Peyer's patch (tissue), 4 donors: ENCODE results near the gene CCDC197. TPM values are rescaled to one million over a fixed set of nuclear protein-coding genes. Genes with fewer than 3 reads are reported as not detected.

Experiments used
- DNase-seq, 3 donors: peaks; one replicate each; pipeline ENCODE4 v3.0.0-alpha.2; 2017 to 2019
- H3K27ac ChIP-seq, 4 donors: fragments of 200-600 bp; sonication (generic); one replicate each; pipeline ENCODE4 v1.5.1; 2016 to 2019
- H3K27me3 ChIP-seq, 2 donors: fragments of 200-600 bp; sonication (generic); one replicate each; pipeline ENCODE4 v1.5.1; 2019
- H3K36me3 ChIP-seq, 3 donors: fragments of 200-600 bp; sonication (generic); one replicate each; pipeline ENCODE4 v1.5.1; 2016 to 2019
- H3K4me1 ChIP-seq, 4 donors: fragments of 200-600 bp; sonication (generic); one replicate each; pipeline ENCODE4 v1.5.1; 2016 to 2019
- H3K4me3 ChIP-seq, 4 donors: fragments of 200-600 bp; sonication (generic); 1 replicate in 3 of 4; 2 replicates in 1 of 4; pipeline ENCODE4 v1.5.1; 2016 to 2019; ENCODE audit warnings: mild to moderate bottlenecking in 1 of 4
- H3K9me3 ChIP-seq, 4 donors: fragments of 200-600 bp; sonication (generic); one replicate each; pipeline ENCODE4 v1.5.1; 2016 to 2019; ENCODE audit warnings: mild to moderate bottlenecking in 1 of 4
- CTCF ChIP-seq, 6 experiments: fragments of 450-650 bp in 4 of 6; fragments of 200-600 bp in 2 of 6; sonication (generic) in 1 of 6; IDR thresholded peaks; one replicate each; pipeline ENCODE4 v1.5.1; 2017 to 2019; ENCODE audit warnings: antibody characterized with exemption in 6 of 6, mild to moderate bottlenecking in 3 of 6, moderate library complexity in 1 of 6
- POLR2A ChIP-seq, 2 donors: fragments of 450-650 bp; IDR thresholded peaks; one replicate each; pipeline ENCODE4 v1.5.1; 2017; ENCODE audit warnings: antibody characterized with exemption in 2 of 2, mild to moderate bottlenecking in 2 of 2, moderate library complexity in 2 of 2
- total RNA-seq, 4 donors: library from RNA; depleted of rRNA; stranded (reverse); fragments of >200 nt; gene quantifications; one replicate each; pipeline ENCODE4 v1.1.0, GENCODE V29; 2016

The CCDC197 gene
- total RNA-seq, 4 donors from 2014 or later = not detected

DNA sequence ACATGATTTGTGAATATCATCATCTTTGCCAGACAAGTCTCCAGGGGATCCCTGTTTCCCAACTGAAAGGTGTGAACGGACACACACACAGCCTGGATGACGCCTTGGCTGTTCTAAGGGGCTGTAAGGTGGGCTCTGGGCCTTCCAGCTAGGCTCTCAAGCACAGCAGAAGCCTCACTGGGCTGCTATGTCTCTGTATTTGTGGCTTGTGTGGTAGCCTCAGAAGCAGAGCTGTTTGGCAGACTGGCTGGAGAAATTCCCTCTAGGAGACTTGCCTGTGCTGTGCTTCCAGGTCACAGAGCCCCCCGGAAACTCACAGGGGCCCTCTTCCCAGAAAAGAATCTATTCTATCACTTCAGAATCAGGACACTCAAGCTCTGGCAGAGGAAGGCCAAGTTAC, 50.5 kb downstream of the CCDC197 start:
- Histone ChIP-seq H3K4me1 (peaks cover 0 to 2% (median 0%) of the 10 kb centered on the region in 4 donors), H3K27me3 (no peaks in the 10 kb centered on the region), H3K9me3 (no peaks in the 10 kb centered on the region), H3K36me3 (peaks cover 0 to 69% (median 4%) of the 10 kb centered on the region in 3 donors), H3K27ac (no peak overlapping the region), H3K4me3 (no peak overlapping the region)
- peak in 1 of 3 donors; percentile 21 for DNase-seq
- no peak for TF ChIP-seq POLR2A (IDR thresholded peaks at IDR 0.05)
- TF ChIP-seq CTCF (IDR thresholded peaks at IDR 0.05) = no peak

DNA sequence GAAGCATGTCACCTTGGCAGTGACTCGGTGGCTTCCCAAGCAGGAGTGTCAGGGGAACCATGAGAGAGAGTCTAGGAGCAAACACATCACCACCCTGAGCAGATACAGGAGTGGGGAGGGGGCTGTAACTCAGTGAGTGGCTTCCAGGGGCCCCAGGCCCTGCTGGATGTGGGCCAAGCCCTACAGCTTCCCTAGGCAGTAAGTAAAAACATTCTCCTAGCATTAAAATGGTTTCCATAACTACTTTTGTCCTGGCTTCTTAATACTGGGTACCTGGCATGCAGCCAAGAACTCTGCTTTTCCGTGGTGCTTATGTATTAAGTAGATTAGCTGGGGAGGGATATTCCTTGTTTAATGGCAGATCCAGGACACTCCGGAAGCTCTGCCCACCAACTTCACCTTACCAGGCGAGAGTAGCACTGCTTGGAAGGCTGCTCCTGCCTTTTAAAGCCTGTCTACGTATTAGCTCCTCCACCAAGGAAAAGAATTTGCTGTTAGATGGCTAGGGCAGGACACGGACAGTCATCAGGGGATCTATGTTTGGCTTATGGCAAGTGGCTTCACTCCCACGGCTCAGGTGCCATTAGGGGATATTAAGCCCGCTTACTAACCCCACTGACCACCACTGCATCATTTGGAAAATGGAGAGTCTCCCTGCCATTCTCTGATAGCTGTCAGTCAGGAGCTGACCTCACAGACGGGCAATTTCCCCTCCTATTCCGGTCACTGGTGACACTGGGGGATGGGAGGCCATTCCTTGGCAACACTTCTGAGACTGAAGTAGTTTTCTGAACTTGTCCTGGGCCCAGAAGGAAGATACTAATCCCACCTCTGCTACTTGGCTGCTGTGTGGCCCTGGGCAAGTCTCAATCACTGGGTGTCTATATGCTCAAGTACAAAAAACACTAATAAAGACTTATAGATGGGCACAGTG, 51.9 kb downstream of the CCDC197 start:
- Histone ChIP-seq H3K9me3 (no peaks in the 10 kb centered on the region), H3K27ac (no peak overlapping the region), H3K36me3 (peaks cover 0 to 82% (median 4%) of the 10 kb centered on the region in 3 donors), H3K4me1 (no peaks in the 10 kb centered on the region), H3K4me3 (no peak overlapping the region), H3K27me3 (no peaks in the 10 kb centered on the region)
- TF ChIP-seq CTCF (IDR thresholded peaks at IDR 0.05) = no peak
- TF ChIP-seq POLR2A (IDR thresholded peaks at IDR 0.05) = no peak
- DNase-seq = peak in 1 of 3 donors; percentile 28

GRCh38 chr14:94049625-94050023, 52.5 kb downstream of the CCDC197 start:
- Histone ChIP-seq H3K4me3 (no peak overlapping the region), H3K4me1 (no peaks in the 10 kb centered on the region), H3K9me3 (no peaks in the 10 kb centered on the region), H3K27ac (no peak overlapping the region), H3K36me3 (peaks cover 0 to 89% (median 4%) of the 10 kb centered on the region in 3 donors), H3K27me3 (no peaks in the 10 kb centered on the region)
- peak in 1 of 3 donors; percentile 9 for DNase-seq
- no peak for TF ChIP-seq POLR2A (IDR thresholded peaks at IDR 0.05)
- TF ChIP-seq CTCF (IDR thresholded peaks at IDR 0.05) = no peak

- DNase-seq = peak in 1 of 3 donors; percentile 33
- peaks cover 0 to 96% (median 4%) of the 10 kb centered on the region in 3 donors for H3K36me3 ChIP-seq
- no peaks in the 10 kb centered on the region for H3K4me1 ChIP-seq
Observed at GRCh38 chr14:94050231-94050880, 53.3 kb downstream of the CCDC197 start.

DNA sequence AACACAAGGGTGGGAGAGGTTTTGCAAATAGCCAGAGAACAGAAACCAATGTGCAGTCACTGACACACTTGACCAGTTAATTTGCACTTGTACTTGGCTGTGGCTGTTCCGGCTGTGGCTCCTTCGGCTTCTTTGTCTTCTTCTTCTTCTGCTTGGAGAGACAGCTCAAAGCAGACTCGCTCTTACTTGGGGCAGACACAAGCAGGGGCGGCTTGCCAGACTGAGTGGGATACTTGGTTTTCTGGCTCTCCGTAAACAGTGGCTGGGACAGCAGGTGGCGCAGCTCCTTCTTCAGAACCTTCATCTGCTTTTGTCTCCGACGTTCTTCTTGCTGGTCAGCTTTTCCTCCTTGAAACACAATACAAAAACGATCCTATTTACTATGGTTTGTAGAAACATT, 54.0 kb downstream of the CCDC197 start:
- no peaks in the 10 kb centered on the region for H3K9me3 ChIP-seq
- no peaks in the 10 kb centered on the region for H3K27me3 ChIP-seq
- TF ChIP-seq POLR2A (IDR thresholded peaks at IDR 0.05) (no peak), CTCF (IDR thresholded peaks at IDR 0.05) (peak in 4 of 6 experiments; percentile 16 to 48 (median 40))
- no peak overlapping the region for H3K4me3 ChIP-seq
- H3K4me1 ChIP-seq = no peaks in the 10 kb centered on the region
- peaks cover 0 to 99% (median 4%) of the 10 kb centered on the region in 3 donors for H3K36me3 ChIP-seq
- peak in 1 of 3 donors; percentile 64 for DNase-seq
- H3K27ac ChIP-seq = no peak overlapping the region

More at GRCh38 chr14:94050231-94050880, 53.3 kb downstream of the CCDC197 start:
- Histone ChIP-seq H3K27ac (no peak overlapping the region), H3K9me3 (no peaks in the 10 kb centered on the region), H3K27me3 (no peaks in the 10 kb centered on the region), H3K4me3 (no peak overlapping the region)
- no peak for TF ChIP-seq POLR2A (IDR thresholded peaks at IDR 0.05)
- no peak for TF ChIP-seq CTCF (IDR thresholded peaks at IDR 0.05)
